ENCODE results near the gene LRRN4CL.

The LRRN4CL gene

GRCh38 chr11:62713343-62713742 is 24.0 kb upstream of the LRRN4CL start:
- Histone ChIP-seq H3K4me1 (ENCODE audit: insufficient read depth, low read length, severe bottlenecking) (peaks cover 25% of the 10 kb centered on the region), H3K9ac (ENCODE audit: low read length) (no peak overlapping the region), H3F3A (ENCODE audit: insufficient read depth, low read length) (peaks cover 12% of the 10 kb centered on the region; the same call in 1 of the 2 replicates), H4K20me1 (ENCODE audit: insufficient read depth, low read length) (no peaks in the 10 kb centered on the region), H3K9me2 (ENCODE audit: low read depth, low read length) (no peaks in the 10 kb centered on the region), H2AFZ (ENCODE audit: low read length) (no peak overlapping the region), H3K9me3 (ENCODE audit: low read length) (no peaks in the 10 kb centered on the region), H3K4me3 (ENCODE audit: low read depth, low read length, poor library complexity, severe bottlenecking) (no peak overlapping the region), H3K36me3 (ENCODE audit: insufficient read depth, low read length) (peaks cover 81% of the 10 kb centered on the region), H3K27ac (ENCODE audit: low read depth, low read length, poor library complexity, severe bottlenecking) (peak overlapping the region; percentile 45), H3K27me3 (ENCODE audit: insufficient read depth, low read length) (no peaks in the 10 kb centered on the region), H3K79me2 (ENCODE audit: insufficient read depth, low read length) (no peaks in the 10 kb centered on the region), H3K4me2 (ENCODE audit: low read length) (no peak overlapping the region)
- no peak for TF ChIP-seq EZH2 (IDR thresholded peaks at IDR 0.05; ENCODE audit: borderline replicate concordance, low read length)
- no peak for TF ChIP-seq CTCF (IDR thresholded peaks at IDR 0.05; ENCODE audit: low read length)

- no peak overlapping the region for H3K4me3 ChIP-seq (ENCODE audit: low read depth, low read length, poor library complexity, severe bottlenecking)
- no peak overlapping the region for H3K9ac ChIP-seq (ENCODE audit: low read length)
- H3K36me3 ChIP-seq (ENCODE audit: insufficient read depth, low read length): peaks cover 78% of the 10 kb centered on the region
- peak overlapping the region; percentile 45 for H3K27ac ChIP-seq (ENCODE audit: low read depth, low read length, poor library complexity, severe bottlenecking)
- peaks cover 30% of the 10 kb centered on the region for H3K4me1 ChIP-seq (ENCODE audit: insufficient read depth, low read length, severe bottlenecking)
- no peaks in the 10 kb centered on the region for H4K20me1 ChIP-seq (ENCODE audit: insufficient read depth, low read length)
- H3K9me3 ChIP-seq (ENCODE audit: low read length): no peaks in the 10 kb centered on the region
- no peaks in the 10 kb centered on the region for H3K79me2 ChIP-seq (ENCODE audit: insufficient read depth, low read length)
- no peak overlapping the region for H2AFZ ChIP-seq (ENCODE audit: low read length)
- no peak overlapping the region for H3K4me2 ChIP-seq (ENCODE audit: low read length)
- peaks cover 12% of the 10 kb centered on the region; the same call in 1 of the 2 replicates for H3F3A ChIP-seq (ENCODE audit: insufficient read depth, low read length)
- TF ChIP-seq EZH2 (IDR thresholded peaks at IDR 0.05; ENCODE audit: borderline replicate concordance, low read length): no peak
- no peak for TF ChIP-seq CTCF (IDR thresholded peaks at IDR 0.05; ENCODE audit: low read length)
- no peaks in the 10 kb centered on the region for H3K9me2 ChIP-seq (ENCODE audit: low read depth, low read length)
- no peaks in the 10 kb centered on the region for H3K27me3 ChIP-seq (ENCODE audit: insufficient read depth, low read length)
Measured at GRCh38 chr11:62712861-62713260, 23.5 kb upstream of the LRRN4CL start.

GRCh38 chr11:62712276-62712812 is 23.0 kb upstream of the LRRN4CL start:
- Histone ChIP-seq H2AFZ (ENCODE audit: low read length) (no peak overlapping the region), H3K9me2 (ENCODE audit: low read depth, low read length) (no peaks in the 10 kb centered on the region), H3K27ac (ENCODE audit: low read depth, low read length, poor library complexity, severe bottlenecking) (peak overlapping the region; percentile 45), H3F3A (ENCODE audit: insufficient read depth, low read length) (peaks cover 18% of the 10 kb centered on the region; the same call in 1 of the 2 replicates), H3K36me3 (ENCODE audit: insufficient read depth, low read length) (peaks cover 74% of the 10 kb centered on the region), H3K79me2 (ENCODE audit: insufficient read depth, low read length) (no peaks in the 10 kb centered on the region), H3K9me3 (ENCODE audit: low read length) (no peaks in the 10 kb centered on the region), H3K4me3 (ENCODE audit: low read depth, low read length, poor library complexity, severe bottlenecking) (no peak overlapping the region), H3K4me1 (ENCODE audit: insufficient read depth, low read length, severe bottlenecking) (peaks cover 35% of the 10 kb centered on the region), H3K4me2 (ENCODE audit: low read length) (no peak overlapping the region), H3K27me3 (ENCODE audit: insufficient read depth, low read length) (no peaks in the 10 kb centered on the region), H4K20me1 (ENCODE audit: insufficient read depth, low read length) (no peaks in the 10 kb centered on the region), H3K9ac (ENCODE audit: low read length) (no peak overlapping the region)
- TF ChIP-seq EZH2 (IDR thresholded peaks at IDR 0.05; ENCODE audit: borderline replicate concordance, low read length): no peak
- no peak for TF ChIP-seq CTCF (IDR thresholded peaks at IDR 0.05; ENCODE audit: low read length)
